Measurements from ENCODE around the gene NAA80. TPM values are rescaled to one million over a fixed set of nuclear protein-coding genes. Genes with fewer than 3 reads are reported as not detected.
A peak's percentile ranks its signal among the peaks of the same experiment; 100 is the strongest.

NAA80 gene
- total RNA-seq, 3 donors from 2014 or later (not counting 1 experiment from before 2014, with no cell fraction given), result 22.2 to 30.3 (median 29.6) TPM

GRCh38 chr3:50341537-50341936 is 42.3 kb upstream of the NAA80 start:
- H3K9me3 ChIP-seq (ENCODE audit: control insufficient read depth, insufficient read depth, low read length), result no peaks in the 10 kb centered on the region
- Mint-ChIP-seq H3K36me3 (peaks cover 13% of the 10 kb centered on the region), H3K4me1 (peaks cover 42 to 87% of the 10 kb centered on the region in 2 donors), H3K27me3 (ENCODE audit: low read depth in 2 of 2) (no peaks in the 10 kb centered on the region), H3K27ac (peak overlapping the region; percentile 93 to 96), H3K9me3 (no peaks in the 10 kb centered on the region), H3K4me3 (peak overlapping the region; percentile 98)
- H3K36me3 ChIP-seq (ENCODE audit: control insufficient read depth, insufficient read depth, low read length), result peaks cover 4% of the 10 kb centered on the region
- peak overlapping the region; percentile 80 for H3K4me3 ChIP-seq (ENCODE audit: low read length)
- intact Hi-C loops (cut with micrococcal nuclease), result no loop called here
- no peaks in the 10 kb centered on the region for H3K27me3 ChIP-seq (ENCODE audit: control insufficient read depth, insufficient read depth, low read length)
- H3K27ac ChIP-seq (ENCODE audit: low read length), result peak overlapping the region; percentile 76
- DNase-seq (peak in 1 of 2 donors; percentile 56), ATAC-seq (peak in 1 of 3 donors; percentile 8)
- peaks cover 70% of the 10 kb centered on the region for H3K4me1 ChIP-seq (ENCODE audit: control insufficient read depth, insufficient read depth, low read length)
- no peak for TF ChIP-seq CTCF (IDR thresholded peaks at IDR 0.05)
- WGBS (ENCODE audit: insufficient coverage), result 70% methylated on average over 9 of the region's 9 CpGs

DNA sequence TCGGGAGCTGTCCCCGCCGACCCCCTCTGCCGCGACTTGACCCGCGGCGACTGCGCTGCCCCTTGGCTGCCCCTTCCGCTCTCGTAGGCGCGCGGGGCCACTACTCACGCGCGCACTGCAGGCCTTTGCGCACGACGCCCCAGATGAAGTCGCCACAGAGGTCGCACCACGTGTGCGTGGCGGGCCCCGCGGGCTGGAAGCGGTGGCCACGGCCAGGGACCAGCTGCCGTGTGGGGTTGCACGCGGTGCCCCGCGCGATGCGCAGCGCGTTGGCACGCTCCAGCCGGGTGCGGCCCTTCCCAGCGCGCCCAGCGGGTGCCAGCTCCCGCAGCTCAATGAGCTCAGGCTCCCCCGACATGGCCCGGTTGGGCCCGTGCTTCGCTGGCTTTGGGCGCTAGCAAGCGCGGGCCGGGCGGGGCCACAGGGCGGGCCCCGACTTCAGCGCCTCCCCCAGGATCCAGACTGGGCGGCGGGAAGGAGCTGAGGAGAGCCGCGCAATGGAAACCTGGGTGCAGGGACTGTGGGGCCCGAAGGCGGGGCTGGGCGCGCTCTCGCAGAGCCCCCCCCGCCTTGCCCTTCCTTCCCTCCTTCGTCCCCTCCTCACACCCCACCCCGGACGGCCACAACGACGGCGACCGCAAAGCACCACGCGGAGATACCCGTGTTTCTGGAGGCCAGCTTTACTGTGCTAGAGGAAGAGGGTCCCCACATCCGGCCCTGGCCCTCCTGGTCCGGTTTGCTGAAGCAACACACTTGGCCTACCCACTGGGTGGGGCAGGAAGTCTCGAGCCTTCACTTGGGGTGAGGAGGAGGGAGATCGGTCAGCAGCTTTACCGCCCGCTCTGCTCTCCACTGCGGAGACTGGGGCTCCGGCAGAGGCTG is 41.5 kb upstream of the NAA80 start, which contains the start of gene RASSF1:
RASSF1 (minus strand) TSS at position 389 of the 882 bp plus-strand sequence; CDS start at position 358, 31 bp downstream.
- Histone ChIP-seq H3K36me3 (ENCODE audit: control insufficient read depth, insufficient read depth, low read length) (peaks cover 11% of the 10 kb centered on the region), H3K4me1 (ENCODE audit: control insufficient read depth, insufficient read depth, low read length) (peaks cover 70% of the 10 kb centered on the region), H3K9me3 (ENCODE audit: control insufficient read depth, insufficient read depth, low read length) (no peaks in the 10 kb centered on the region), H3K27ac (ENCODE audit: low read length) (peak within 1 kb of the TSS; percentile 93), H3K27me3 (ENCODE audit: control insufficient read depth, insufficient read depth, low read length) (no peaks in the 10 kb centered on the region), H3K4me3 (ENCODE audit: low read length) (peak within 1 kb of the TSS; percentile 80)
- peaks cover 13% of the 10 kb centered on the region for H3K36me3 Mint-ChIP-seq
- intact Hi-C loops (cut with micrococcal nuclease), result no loop called here
- DNase-seq, result peak; percentile 73 to 79
- TF ChIP-seq CTCF (IDR thresholded peaks at IDR 0.05), result no peak
- no peaks in the 10 kb centered on the region for H3K9me3 Mint-ChIP-seq
- peaks cover 45 to 88% of the 10 kb centered on the region in 2 donors for H3K4me1 Mint-ChIP-seq
- peak within 1 kb of the TSS; percentile 93 to 96 for H3K27ac Mint-ChIP-seq
- H3K27me3 Mint-ChIP-seq (ENCODE audit: low read depth in 2 of 2), result no peaks in the 10 kb centered on the region
- H3K4me3 Mint-ChIP-seq, result peak within 1 kb of the TSS; percentile 98
- ATAC-seq, result peak; percentile 23 to 64 (median 51)
- WGBS (ENCODE audit: insufficient coverage), result under 1% methylated on average over 85 of the region's 85 CpGs

GRCh38 chr3:50340147-50340447 is 40.9 kb upstream of the NAA80 start:
- peak overlapping the region; percentile 93 for H3K27ac ChIP-seq (ENCODE audit: low read length)
- no peaks in the 10 kb centered on the region for H3K27me3 ChIP-seq (ENCODE audit: control insufficient read depth, insufficient read depth, low read length)
- Mint-ChIP-seq H3K27me3 (ENCODE audit: low read depth in 2 of 2) (no peaks in the 10 kb centered on the region), H3K36me3 (peaks cover 13% of the 10 kb centered on the region), H3K4me1 (peaks cover 50 to 89% of the 10 kb centered on the region in 2 donors), H3K27ac (peak overlapping the region; percentile 93 to 96), H3K9me3 (no peaks in the 10 kb centered on the region), H3K4me3 (peak overlapping the region; percentile 98)
- ATAC-seq, result no peak
- WGBS (ENCODE audit: insufficient coverage), result under 1% methylated on average over 9 of the region's 9 CpGs
- intact Hi-C loops (cut with micrococcal nuclease), result no loop called here
- no peaks in the 10 kb centered on the region for H3K9me3 ChIP-seq (ENCODE audit: control insufficient read depth, insufficient read depth, low read length)
- TF ChIP-seq CTCF (IDR thresholded peaks at IDR 0.05), result no peak
- H3K4me1 ChIP-seq (ENCODE audit: control insufficient read depth, insufficient read depth, low read length), result peaks cover 70% of the 10 kb centered on the region
- peaks cover 11% of the 10 kb centered on the region for H3K36me3 ChIP-seq (ENCODE audit: control insufficient read depth, insufficient read depth, low read length)
- peak overlapping the region; percentile 80 for H3K4me3 ChIP-seq (ENCODE audit: low read length)
- no peak for DNase-seq

Data from natural killer cell (primary cell).